Natural killer cell (primary cell): ENCODE measurements around the gene CPS1. TPM values are rescaled to one million over a fixed set of nuclear protein-coding genes. Genes with fewer than 3 reads are reported as not detected.

ENCODE experiments used
- ATAC-seq, 3 donors: fragments of 150-1000 bp in 2 of 3; fragments of 200-7000 bp in 1 of 3; cut with Tn5 transposase; 1 replicate in 1 of 3; 2 replicates in 2 of 3; pipeline ENCODE4 v1.10.0; 2021; ENCODE audit warnings: mild to moderate bottlenecking in 2 of 3, moderate library complexity in 2 of 3
- DNase-seq, 2 donors: peaks; one replicate each; pipeline versions ENCODE4 v3.0.0 to v3.0.0-alpha.2; 2013 to 2021; ENCODE audit warnings: mixed read lengths in 1 of 2
- H3K27ac ChIP-seq: one replicate; pipeline ENCODE4 v1.5.1; 2013; ENCODE audit warnings: mild to moderate bottlenecking, low read length
- H3K27me3 ChIP-seq: one replicate; pipeline ENCODE4 v1.6.1; 2013; ENCODE audit warnings: low read length; ENCODE audit not compliant: control insufficient read depth, insufficient read depth
- H3K36me3 ChIP-seq: one replicate; pipeline ENCODE4 v1.6.1; 2013; ENCODE audit warnings: low read length; ENCODE audit not compliant: control insufficient read depth, insufficient read depth
- H3K4me1 ChIP-seq: one replicate; pipeline ENCODE4 v1.6.1; 2013; ENCODE audit warnings: low read length; ENCODE audit not compliant: control insufficient read depth, insufficient read depth
- H3K4me3 ChIP-seq: one replicate; pipeline ENCODE4 v1.5.1; 2013; ENCODE audit warnings: low read length
- H3K9me3 ChIP-seq: one replicate; pipeline ENCODE4 v1.6.1; 2013; ENCODE audit warnings: low read length; ENCODE audit not compliant: control insufficient read depth, insufficient read depth
- H3K27ac Mint-ChIP-seq, 2 donors: one replicate each; pipeline ENCODE4 v1.8.0; 2022; ENCODE audit warnings: mild to moderate bottlenecking in 2 of 2, mixed read lengths in 2 of 2, moderate library complexity in 1 of 2
- H3K27me3 Mint-ChIP-seq, 2 donors: one replicate each; pipeline ENCODE4 v1.8.0; 2022; ENCODE audit warnings: low read depth in 2 of 2, mixed read lengths in 2 of 2
- H3K36me3 Mint-ChIP-seq: one replicate; pipeline ENCODE4 v1.8.0; 2022; ENCODE audit warnings: mixed read lengths
- H3K4me1 Mint-ChIP-seq, 2 donors: one replicate each; pipeline ENCODE4 v1.8.0; 2022; ENCODE audit warnings: mixed read lengths in 2 of 2
- H3K4me3 Mint-ChIP-seq: one replicate; pipeline ENCODE4 v1.8.0; 2022; ENCODE audit warnings: mild to moderate bottlenecking, moderate library complexity, mixed read lengths
- H3K9me3 Mint-ChIP-seq, 2 donors: one replicate each; pipeline ENCODE4 v1.8.0; 2022; ENCODE audit warnings: mixed read lengths in 2 of 2
- CTCF ChIP-seq: fragments of 200-600 bp; IDR thresholded peaks from one replicate; pipeline ENCODE4 v1.8.0; 2022; ENCODE audit warnings: antibody characterized with exemption
- WGBS: methylation state at CpG from one replicate; pipeline ENCODE4 v1.1.7; 2013; ENCODE audit warnings: missing lambda C conversion rate; ENCODE audit not compliant: insufficient coverage; 5-methylcytosine and 5-hydroxymethylcytosine counted together
- intact Hi-C: fragments of 100-400 bp; cut with micrococcal nuclease; formaldehyde crosslinking; loops from one replicate; pipeline ENCODE4 v1.14.2; 2022
- total RNA-seq, 4 donors: library from RNA; stranded (reverse); fragments of 120-200 nt in 1 of 4; gene quantifications; one replicate each; pipeline versions ENCODE4 v1.2.3 to v1.2.4, GENCODE V29; 2013 to 2022

Gene CPS1
- total RNA-seq, 3 donors from 2014 or later (not counting 1 experiment from before 2014, with no cell fraction given), result 1.3 TPM; not detected in 2

GRCh38 chr2:210528716-210529115 lies 27.7 kb upstream of the CPS1 start:
- H3K27ac ChIP-seq, result no peak overlapping the region
- no peaks in the 10 kb centered on the region for H3K4me1 ChIP-seq
- intact Hi-C loops, result no loop called here
- Mint-ChIP-seq H3K27ac (no peak overlapping the region), H3K9me3 (peaks cover 5 to 8% of the 10 kb centered on the region in 2 donors), H3K4me1 (no peaks in the 10 kb centered on the region), H3K36me3 (no peaks in the 10 kb centered on the region), H3K4me3 (no peak overlapping the region), H3K27me3 (peaks cover 5 to 8% of the 10 kb centered on the region in 2 donors)
- no peak for DNase-seq
- H3K4me3 ChIP-seq, result no peak overlapping the region
- H3K9me3 ChIP-seq, result no peaks in the 10 kb centered on the region
- 77% methylated on average over 3 of the region's 4 CpGs for WGBS
- no peaks in the 10 kb centered on the region for H3K36me3 ChIP-seq
- H3K27me3 ChIP-seq, result no peaks in the 10 kb centered on the region
- no peak for ATAC-seq
- TF ChIP-seq CTCF, result no peak

GRCh38 chr2:210531050-210531449 lies 25.3 kb upstream of the CPS1 start:
- Mint-ChIP-seq H3K36me3 (no peaks in the 10 kb centered on the region), H3K27ac (no peak overlapping the region), H3K4me3 (no peak overlapping the region), H3K9me3 (peaks cover 3 to 4% of the 10 kb centered on the region in 2 donors), H3K27me3 (peaks cover 2 to 5% of the 10 kb centered on the region in 2 donors), H3K4me1 (no peaks in the 10 kb centered on the region)
- WGBS, result 88% methylated on average over 5 of the region's 5 CpGs
- TF ChIP-seq CTCF, result no peak
- H3K9me3 ChIP-seq, result no peaks in the 10 kb centered on the region
- no peak overlapping the region for H3K4me3 ChIP-seq
- H3K36me3 ChIP-seq, result no peaks in the 10 kb centered on the region
- H3K27me3 ChIP-seq, result no peaks in the 10 kb centered on the region
- ATAC-seq (no peak), DNase-seq (no peak)
- H3K4me1 ChIP-seq, result no peaks in the 10 kb centered on the region
- intact Hi-C loops, result no loop called here
- no peak overlapping the region for H3K27ac ChIP-seq

GRCh38 chr2:210531482-210531881 lies 24.9 kb upstream of the CPS1 start:
- H3K27ac ChIP-seq, result no peak overlapping the region
- Mint-ChIP-seq H3K4me1 (no peaks in the 10 kb centered on the region), H3K27me3 (peaks cover 2 to 5% of the 10 kb centered on the region in 2 donors), H3K36me3 (no peaks in the 10 kb centered on the region), H3K4me3 (no peak overlapping the region), H3K27ac (no peak overlapping the region), H3K9me3 (peaks cover 3 to 4% of the 10 kb centered on the region in 2 donors)
- H3K27me3 ChIP-seq, result no peaks in the 10 kb centered on the region
- no peak for ATAC-seq
- no peaks in the 10 kb centered on the region for H3K4me1 ChIP-seq
- 94% methylated on average over 2 of the region's 3 CpGs for WGBS
- no peaks in the 10 kb centered on the region for H3K9me3 ChIP-seq
- no peaks in the 10 kb centered on the region for H3K36me3 ChIP-seq
- no peak overlapping the region for H3K4me3 ChIP-seq
- intact Hi-C loops, result no loop called here
- DNase-seq, result no peak
- no peak for TF ChIP-seq CTCF

- Histone ChIP-seq H3K27me3 (no peaks in the 10 kb centered on the region), H3K36me3 (no peaks in the 10 kb centered on the region), H3K4me3 (no peak overlapping the region), H3K9me3 (no peaks in the 10 kb centered on the region), H3K27ac (no peak overlapping the region), H3K4me1 (no peaks in the 10 kb centered on the region)
- WGBS, result 83% methylated on average over 2 of the region's 2 CpGs
- Mint-ChIP-seq H3K27ac (no peak overlapping the region), H3K4me3 (no peak overlapping the region), H3K4me1 (no peaks in the 10 kb centered on the region), H3K9me3 (peaks cover 3 to 4% of the 10 kb centered on the region in 2 donors), H3K27me3 (no peaks in the 10 kb centered on the region), H3K36me3 (no peaks in the 10 kb centered on the region)
- no peak for DNase-seq
- ATAC-seq, result no peak
- TF ChIP-seq CTCF, result no peak
- intact Hi-C loops, result no loop called here
Measured at GRCh38 chr2:210533389-210533788, 23.0 kb upstream of the CPS1 start.
